ENCODE data around the gene KEL.

The KEL gene

DNA sequence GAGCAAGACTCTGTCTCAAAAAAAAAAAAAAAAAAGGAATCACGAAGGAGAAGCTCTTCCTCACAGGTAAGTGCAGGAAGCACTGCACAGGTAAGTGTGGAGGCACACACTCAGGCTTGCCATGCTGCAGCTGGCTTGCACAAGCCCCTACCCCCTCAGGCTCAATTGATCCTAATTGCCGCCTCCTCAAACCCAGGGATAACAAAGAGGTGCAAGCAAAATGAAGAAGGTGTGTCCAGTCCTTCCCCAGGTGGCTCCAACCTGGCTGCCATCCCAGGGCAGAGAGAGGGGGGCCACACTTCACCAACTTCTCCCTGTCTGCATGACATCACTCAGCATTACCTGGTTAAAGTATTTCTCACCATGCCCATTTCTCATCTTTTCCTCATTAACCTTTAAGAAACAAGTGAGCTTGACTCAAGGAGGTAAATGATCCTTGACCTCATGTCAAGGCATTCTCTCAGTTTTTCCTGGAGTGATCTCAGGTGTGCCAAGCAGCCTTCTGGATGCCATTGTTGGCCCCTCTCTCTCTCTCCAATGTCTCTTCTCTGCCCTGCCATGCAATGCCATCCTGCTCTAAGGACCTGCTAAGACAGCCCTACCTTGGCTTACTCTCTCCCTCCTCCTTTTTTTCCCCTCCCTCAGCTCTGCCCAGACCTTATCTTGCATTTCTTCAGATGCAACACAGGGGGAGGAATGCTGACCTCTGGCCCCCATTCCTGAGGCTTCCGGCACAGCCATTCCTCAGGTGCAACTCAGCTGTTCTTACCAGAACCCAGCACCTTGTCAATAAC, 63.6 kb downstream of the KEL start:
- DNase-seq (ENCODE audit: low spot score), result no peak

DNA sequence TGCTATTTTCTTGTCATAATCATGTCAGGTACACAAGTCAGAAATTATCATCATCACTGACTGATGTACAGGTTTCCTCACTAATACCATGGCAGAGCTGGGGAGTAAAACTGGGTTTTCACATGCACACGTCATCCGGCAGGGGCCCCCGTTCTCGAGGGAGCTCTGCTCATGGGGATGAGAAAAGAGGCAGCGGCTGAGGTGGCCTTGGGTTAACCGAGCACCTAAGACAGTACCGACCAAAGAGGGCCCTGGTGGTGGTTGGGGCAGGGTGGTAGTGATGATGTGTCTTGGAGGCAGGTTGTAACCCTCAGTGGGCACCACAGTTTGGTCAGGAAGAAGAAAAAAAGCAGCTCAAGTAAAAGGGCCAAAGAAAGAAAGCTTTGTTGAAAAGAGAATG, 64.5 kb downstream of the KEL start:
- DNase-seq (ENCODE audit: low spot score), result no peak

DNA sequence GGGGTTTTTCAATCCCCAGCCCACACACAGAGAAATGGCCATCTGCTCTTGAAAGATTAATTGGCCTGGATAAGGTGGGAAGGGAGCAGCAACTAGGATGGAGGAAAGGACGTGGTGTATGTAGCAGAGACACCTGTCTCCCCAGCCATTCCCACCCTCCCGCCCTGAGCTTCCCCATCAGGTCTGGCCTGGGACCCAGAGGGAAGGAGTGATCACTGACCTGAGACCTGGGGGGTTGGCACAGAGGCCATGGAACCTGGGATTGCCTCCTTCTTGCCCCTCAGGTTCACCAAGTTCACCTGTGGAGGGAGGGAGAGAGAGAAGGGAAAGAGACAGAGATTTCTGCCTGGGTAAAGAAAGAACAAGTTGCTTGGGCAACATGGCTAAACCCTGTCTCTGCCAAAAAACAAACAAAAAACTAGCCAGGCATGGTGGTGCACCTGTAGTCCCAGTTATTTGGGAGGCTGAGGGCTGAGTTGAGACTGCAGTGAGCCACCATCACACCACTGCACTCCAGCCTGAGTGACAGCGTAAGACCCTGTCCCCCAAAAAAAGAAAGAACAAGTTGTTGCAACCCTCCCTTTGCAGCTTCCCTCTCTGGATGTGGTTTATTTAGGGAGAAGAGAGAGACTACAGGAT, 65.3 kb downstream of the KEL start:
- no peak for DNase-seq (ENCODE audit: low spot score)

DNA sequence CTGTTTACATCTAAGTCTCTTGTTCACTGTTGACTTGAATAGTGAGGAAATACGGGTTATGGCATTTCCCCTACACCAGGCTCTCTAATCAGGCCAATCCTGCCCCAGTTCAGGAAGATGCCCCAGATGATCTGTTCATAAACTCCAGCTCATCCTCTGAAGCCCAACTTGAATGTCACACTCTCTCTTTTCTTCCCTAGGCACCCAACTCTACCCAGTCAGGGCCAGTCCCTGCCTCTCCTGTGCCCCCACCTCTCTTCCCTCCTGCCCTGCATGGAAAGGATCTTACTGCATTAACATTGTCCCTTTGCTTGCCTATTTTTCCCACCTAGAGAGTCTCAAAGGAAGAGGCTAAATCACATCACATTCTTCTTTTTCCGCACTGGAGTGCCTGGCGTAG, 66.0 kb downstream of the KEL start:
- DNase-seq (ENCODE audit: low spot score), result no peak

- DNase-seq (ENCODE audit: low spot score), result no peak
Observed at GRCh38 chr7:142894985-142895593, 67.1 kb downstream of the KEL start.

DNA sequence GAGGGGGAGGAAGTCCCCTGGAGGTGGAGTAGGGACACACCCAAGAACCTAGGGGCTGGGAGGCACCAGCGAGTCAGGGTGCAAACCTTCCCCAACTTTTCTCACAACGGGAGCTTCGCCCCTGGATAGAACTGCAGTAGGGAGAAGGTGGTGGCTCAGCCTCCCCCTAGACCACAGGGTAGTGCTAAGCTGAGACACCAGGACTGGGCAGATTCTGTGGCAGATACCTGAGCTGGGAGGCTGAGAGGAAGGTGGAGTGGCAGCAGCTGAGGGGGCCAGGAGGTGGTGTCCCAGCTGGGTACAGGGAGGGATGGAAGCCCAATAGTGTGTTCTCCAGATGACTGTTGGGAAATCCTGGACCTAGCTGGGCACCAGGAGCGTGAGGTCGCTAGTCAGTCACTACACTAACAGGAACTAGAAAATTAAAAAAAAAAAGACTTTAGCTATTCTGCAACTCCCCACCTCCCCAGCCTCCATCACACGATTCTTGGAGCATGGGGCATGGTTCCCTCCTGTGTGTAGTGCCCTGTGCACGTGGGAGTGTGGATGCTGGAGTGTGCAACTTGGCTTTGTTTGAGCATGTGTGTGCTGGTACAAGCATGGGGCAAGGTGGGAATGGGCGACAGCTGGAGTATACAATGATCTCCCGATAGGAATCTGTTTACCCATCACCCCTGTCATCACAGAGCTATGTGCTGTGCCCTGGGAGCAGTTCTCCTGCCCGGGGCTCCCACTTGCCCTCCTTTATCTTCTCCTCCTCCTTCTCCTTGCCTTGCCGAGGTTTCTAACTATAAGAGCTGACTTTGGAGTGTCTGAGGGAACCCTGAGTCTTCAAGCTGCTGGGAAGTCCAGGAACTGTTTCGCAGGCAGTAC, 67.8 kb downstream of the KEL start:
- DNase-seq (ENCODE audit: low spot score), result no peak

DNA sequence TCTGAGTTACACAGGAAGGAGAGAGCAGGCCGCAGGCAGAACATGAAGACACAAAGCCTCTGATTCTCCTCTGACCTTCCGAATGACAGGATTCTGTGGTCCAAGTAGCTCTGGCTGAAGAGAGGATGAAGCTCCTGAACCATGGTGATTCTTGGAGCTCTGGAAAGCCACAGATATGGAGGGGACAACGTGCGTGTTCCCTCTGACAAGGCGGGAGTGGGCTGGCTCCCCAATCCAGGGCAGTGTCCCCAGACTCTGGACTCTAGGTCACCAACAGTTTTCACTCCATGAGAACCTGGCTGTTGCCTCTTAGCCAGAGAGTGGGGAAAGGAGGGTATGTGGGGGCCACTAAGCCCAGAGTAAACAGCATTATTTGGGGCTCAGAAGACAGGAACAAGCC, 69.2 kb downstream of the KEL start:
- no peak for DNase-seq (ENCODE audit: low spot score)

DNA sequence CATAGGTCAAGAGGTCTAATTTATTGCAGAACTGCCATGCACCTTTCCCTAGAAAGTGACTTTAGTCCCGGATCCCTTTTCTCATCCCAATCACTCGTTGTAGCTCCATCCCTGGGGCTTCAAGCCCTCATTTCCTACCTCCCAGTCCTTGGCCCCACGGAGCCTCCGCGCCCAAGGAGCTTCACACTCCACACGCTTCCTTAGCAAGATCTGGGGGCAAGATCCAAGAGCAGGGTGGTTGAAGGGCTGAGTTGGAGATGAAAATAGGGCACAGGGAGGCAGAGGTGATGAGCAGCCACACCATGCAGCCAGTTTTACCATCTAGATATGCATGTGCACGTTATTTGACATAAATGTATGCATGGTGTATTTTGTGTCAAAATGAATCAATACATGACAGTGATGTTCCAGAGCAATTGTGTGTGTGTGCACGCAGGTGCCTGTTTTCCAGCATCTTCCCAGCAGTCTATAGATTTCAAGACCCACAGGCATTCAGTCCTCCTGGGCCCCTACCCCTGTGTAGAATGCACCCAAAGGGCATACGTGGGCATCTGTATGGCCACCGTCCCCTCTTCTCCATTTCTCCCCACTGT, 70.6 kb downstream of the KEL start:
- DNase-seq (ENCODE audit: low spot score), result no peak
